GM19193 (cell line): ENCODE results near the gene SLC9A4.

Source experiments
- POLR2A ChIP-seq: IDR thresholded peaks from 4 replicates; pipeline ENCODE4 v1.6.1; 2011; ENCODE audit not compliant: insufficient read depth, insufficient read length; ENCODE audit errors: extremely low read depth

Gene SLC9A4

DNA sequence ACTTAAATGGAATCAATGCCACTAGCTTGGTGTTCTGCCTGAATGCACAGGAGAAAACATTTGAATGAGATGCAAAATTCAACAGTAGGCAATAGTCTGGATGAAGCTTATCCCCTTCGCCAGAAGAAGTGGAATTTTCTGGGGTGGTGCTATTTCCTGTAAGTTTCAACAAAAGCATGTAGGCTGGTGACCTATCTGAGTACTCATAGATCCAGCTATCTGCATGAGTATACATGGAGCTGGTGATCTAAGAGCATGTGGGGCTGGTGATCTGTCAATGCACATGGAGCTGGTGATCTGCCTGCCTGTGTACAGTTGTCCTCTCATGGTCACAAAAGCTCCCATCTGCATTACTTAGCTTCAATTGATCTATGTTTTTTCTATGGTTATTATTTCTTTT lies 71.2 kb downstream of the SLC9A4 start:
- no peak for TF ChIP-seq POLR2A

DNA sequence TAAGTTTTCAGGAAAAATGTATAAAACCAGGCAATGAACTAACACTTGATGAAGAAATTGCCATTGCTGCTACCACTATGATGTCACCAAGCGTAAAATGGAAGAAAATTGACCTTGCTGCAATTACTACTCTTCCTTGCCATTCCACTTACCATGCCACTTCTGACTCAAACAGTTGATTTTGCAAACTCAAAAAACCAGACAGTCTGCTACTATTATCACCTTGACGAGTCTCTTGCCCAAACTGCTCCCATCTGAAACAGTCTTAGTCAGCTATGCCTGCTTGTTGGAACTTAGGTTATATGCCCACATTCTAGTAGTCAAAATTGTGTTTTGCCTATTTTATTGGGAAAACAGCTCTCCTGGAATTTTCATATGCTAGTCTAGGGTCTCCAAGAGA lies 74.4 kb downstream of the SLC9A4 start:
- TF ChIP-seq POLR2A, result no peak

DNA sequence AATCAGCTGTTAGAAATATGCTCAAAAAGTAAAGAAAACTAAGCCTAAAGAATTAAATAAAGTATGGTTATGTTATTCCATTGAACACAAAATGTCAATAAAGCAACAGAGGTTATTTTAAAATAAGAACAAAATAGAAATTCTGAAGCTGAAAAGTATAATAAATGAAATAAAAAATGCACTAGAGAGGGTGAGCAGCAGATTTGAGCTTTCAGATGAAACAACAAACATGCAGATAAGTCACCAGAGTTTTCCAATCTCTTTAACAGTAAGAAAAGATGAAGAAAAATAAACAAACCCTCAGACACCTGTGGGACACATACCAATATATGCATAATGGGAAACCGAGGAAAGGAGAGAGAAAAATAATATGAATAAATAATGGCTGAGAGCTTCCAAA lies 76.0 kb downstream of the SLC9A4 start:
- no peak for TF ChIP-seq POLR2A

DNA sequence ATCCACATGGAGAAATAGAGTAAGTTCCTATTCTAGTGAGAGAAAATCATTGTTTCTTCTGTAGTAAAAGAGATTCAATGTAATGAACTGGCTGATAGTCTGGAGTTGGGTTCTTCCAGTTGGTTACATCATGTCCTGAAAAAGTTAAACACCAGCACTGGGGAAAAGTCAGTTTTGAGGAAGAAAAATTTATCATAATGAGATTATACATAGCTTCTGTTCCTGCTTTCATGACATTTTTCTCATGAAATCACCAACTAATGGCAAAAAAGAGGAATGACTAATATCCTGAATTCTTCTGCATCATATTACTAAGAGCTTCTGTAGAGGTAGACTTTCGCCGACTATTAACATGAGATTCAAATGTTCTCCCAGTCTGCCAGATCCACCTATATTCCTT lies 77.1 kb downstream of the SLC9A4 start:
- no peak for TF ChIP-seq POLR2A

DNA sequence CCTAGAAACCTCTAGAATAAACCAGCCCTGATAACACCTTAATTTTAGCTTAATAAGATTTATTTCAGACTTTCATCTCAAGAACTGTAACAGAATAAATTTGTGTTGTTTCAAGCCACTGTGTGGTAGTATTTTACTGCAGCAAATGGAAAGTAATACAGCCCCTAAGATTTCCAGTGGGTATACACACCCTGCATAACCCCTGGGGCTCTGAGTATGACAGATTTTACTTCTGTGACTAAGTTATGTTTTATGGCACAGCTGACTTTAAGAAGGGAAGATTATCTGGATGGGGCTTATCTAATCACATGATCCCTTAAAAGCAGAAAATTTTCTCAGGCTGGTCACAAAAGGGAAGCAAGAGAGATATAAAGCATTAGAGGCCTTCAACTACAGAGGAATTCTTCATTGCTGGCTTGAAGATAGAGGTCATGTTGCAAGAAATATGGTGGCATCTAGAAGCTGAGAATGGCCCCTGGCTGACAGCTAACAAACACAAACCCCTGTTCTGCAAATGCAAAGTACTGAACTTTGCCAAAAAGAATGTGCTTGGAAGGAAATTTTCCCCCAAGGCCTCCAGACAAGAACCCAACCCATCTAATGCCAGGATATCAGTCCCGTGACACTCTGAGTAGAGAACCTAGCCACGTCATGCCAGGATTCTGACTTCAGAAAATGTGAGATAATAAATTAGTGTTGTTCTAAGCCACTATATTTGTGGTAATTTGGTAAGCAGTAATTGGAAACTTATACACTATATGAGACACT lies 78.5 kb downstream of the SLC9A4 start:
- no peak for TF ChIP-seq POLR2A

DNA sequence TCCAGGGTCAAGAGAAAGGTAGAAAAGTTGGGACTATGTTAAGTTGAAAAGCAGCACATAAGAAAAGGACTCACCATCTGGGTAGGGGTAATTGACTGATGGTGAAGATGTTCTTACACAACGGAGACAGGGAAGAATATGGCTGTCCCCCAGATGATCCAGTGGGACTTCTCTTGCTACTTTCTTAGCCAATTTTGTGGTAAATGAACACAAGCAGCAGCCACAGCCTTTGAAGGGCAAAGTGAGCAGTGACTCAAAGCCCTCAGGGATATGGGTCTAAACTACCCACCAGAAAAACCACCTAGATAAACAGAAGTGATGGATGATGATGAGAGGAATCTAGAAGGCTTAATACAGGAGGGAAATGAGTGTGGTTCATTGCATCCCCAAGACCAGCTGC lies 80.6 kb downstream of the SLC9A4 start:
- no peak for TF ChIP-seq POLR2A

DNA sequence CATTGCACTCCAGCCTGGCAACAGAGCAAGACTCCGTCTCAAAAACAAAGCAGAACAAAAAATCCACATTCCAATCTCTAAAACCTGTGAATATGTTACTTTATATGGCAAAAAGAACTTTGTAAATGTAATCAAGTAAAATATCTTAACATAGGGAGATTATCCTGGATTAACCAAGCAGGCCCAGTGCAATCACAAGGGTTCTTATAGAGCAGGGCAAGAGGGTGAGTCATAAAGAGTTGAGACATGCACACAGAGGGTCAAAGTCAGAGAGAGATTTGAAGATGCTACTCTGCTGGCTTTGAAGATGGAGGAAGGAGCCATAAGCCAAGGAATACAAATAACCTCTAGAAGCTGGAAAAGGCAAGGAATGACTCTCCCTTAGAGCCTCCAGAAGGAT lies 85.4 kb downstream of the SLC9A4 start:
- TF ChIP-seq POLR2A, result no peak

DNA sequence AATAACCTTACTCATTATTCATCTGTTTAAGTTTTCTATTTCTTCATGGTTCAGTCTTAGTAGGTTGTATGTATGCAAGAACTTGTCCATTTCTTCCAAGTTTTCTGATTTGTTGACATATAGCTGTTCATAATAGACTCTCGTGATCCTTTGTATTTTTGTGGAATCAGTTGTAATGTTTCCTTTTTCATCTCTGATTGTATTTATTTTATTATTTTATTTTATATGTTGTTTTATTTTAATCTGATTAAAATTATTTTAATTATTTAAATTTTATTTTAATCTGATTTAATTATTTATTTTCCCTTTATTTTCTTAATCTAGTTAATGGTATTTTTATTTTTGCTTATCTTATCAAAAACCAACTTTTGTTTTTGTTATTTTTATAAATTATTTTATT lies 102.9 kb downstream of the SLC9A4 start:
- no peak for TF ChIP-seq POLR2A

DNA sequence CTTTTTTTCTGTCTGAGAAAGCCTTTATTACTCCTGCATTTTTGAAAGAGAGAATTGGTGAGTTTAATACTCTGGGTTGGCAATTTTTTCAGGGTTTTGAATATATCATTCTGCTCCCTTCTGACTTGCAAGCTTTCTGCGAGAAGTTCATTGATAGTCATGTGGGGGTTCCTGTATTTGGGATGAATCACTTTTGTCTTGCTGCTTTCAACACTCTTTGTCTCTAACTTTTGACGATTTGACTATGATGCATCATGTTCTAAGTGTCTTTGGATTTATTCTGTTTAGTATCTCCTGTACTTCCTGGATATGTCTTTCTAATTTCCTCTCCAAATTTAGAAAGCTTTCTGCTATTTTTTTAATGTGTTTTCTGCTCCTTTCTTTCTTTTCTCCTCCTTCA lies 105.3 kb downstream of the SLC9A4 start:
- TF ChIP-seq POLR2A, result no peak

DNA sequence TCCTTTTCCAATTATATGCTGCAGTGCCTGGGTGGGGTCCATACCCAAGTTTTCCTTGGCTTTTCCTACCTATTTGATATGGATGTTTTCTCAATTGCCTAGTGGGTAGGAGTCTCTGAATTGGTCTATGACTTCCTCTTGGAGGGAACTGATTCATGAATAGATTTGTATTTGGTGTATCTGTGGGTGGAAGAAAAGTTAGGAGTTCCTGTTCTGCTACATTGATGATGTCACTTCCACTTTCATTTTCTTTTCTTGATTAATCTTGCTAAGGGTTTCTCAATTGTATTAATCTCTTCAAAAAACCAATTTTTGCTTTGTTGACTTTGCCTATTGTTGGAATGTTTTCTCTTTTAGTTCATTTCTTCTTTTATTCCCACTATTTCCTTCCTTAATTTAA lies 108.9 kb downstream of the SLC9A4 start:
- no peak for TF ChIP-seq POLR2A

DNA sequence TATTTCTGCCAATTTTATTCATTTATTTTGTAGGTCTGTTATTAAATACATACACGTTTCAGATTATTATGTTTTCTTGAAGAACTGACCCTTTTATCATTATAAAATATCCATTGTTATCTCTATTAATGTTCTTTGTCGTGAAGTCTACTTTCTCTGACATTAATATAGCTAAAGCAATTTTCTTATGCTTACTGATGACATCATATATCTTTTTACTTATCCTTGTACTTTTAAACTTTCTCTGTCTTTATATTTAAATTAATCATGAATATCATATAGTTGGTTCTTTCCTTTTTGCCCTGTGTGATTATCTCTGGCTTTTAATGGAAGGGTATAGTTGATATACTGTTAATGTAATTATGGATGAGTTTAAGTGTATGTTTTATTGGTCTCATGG lies 109.8 kb downstream of the SLC9A4 start:
- no peak for TF ChIP-seq POLR2A
